Amniotic stem cell (primary cell): ENCODE data around the gene ZNF423.

Experiments
- DNase-seq: peaks from one replicate; lab custom pipeline; 2025; lab: John Stamatoyannopoulos, UW

ZNF423 gene

GRCh38 chr16:49491106-49491670, 364.7 kb downstream of the ZNF423 start:
- DNase-seq: no peak

GRCh38 chr16:49490321-49490705, 365.6 kb downstream of the ZNF423 start:
- no peak for DNase-seq

DNA sequence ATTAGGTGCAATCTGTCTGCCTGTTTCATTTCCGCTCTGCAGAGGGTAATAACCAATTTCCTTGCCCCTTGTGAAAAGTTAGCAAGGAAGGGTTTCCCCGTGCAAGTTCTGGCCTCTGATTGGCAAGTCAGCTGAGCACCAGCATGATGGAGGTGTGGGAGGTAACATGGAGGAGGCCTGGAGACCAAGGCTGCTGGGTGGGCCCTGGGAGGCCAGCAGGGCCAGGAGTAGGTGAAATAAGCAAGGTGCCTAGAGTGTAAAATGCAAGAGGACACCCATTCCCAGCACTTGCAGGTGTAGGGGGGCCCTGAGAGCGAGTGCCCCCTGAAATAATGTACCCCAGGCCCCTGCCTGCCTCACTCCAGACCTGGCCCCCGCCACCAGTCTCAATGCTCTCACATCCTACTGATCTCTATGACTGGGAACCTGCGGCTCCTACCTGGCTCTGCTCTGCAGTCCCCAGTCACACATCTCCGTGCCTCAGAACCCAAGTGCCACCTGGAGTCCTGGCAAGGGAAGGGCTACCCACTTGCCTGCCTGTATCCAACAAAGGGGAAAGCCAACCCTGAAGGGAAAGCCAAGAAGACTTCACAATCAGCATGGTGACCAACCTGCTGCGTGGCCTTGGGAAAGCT, 366.1 kb downstream of the ZNF423 start:
- no peak for DNase-seq

- no peak for DNase-seq
Measured at GRCh38 chr16:49488740-49489525, 367.0 kb downstream of the ZNF423 start.

- no peak for DNase-seq
Measured at GRCh38 chr16:49488336-49488735, 367.6 kb downstream of the ZNF423 start.

GRCh38 chr16:49487746-49488145, 368.2 kb downstream of the ZNF423 start:
- DNase-seq: no peak

DNA sequence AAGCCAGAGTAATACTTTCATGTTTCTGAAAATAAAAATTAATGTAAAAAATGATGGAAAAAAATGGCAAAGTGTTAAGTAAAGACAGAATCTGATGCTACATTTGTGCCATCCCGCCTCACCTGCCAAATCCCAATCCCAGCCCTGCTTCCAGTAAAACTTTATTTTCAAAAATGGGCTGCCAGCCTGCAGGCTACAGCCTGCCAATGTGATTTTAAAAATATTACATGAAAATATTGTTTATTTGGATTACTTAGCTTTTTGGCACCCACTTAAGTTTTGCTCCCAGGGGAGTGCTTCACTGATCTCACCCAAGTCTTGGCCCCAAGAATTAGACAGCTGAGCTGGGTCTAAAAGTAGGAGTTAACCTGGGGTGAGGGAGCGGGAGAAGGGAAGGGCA, 369.5 kb downstream of the ZNF423 start:
- DNase-seq: no peak

DNA sequence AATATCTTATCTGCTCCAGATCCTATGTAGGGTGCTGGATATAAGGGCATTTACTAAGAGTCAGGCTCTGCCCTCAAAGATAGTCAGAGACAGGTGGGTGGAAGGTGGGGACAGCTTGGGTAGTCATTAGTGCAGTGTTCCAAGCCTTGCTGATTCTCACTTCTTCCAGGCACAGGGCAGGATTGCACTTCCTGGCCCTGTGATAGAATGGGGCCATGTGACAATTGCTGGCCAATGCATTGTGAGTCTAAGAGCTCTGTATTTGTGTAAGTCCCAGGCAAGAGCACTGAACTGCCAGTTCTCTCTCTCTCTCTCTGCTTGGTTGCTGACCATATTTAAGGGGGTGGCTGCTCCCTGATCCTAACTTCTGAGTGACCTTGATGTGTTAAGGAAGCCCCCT, 370.2 kb downstream of the ZNF423 start:
- no peak for DNase-seq

DNA sequence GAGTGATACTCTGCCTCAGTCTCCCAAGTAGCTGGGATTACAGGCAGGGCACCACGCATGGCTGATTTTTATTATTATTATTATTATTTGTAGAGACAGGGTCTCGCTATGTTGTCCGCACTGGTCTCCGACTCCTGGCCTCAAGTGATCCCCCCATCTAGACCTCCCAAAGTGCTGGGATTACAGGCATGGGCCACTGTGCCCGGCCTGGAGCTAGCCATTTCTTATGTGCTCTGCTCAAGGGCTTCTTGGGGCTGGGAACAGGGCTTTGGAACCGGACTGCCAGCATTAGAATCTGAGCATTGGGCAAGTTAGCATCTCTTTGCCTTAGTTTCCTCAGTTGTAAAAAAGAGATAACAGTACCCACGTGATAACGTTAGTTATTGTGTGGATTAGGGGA, 371.0 kb downstream of the ZNF423 start:
- DNase-seq: no peak

- DNase-seq: no peak
Measured at GRCh38 chr16:49484451-49484849, 371.5 kb downstream of the ZNF423 start.

GRCh38 chr16:49483651-49484450, 372.1 kb downstream of the ZNF423 start:
- DNase-seq: no peak

GRCh38 chr16:49483251-49483650, 372.7 kb downstream of the ZNF423 start:
- no peak for DNase-seq

- no peak for DNase-seq
Measured at GRCh38 chr16:49482690-49483089, 373.2 kb downstream of the ZNF423 start.

DNA sequence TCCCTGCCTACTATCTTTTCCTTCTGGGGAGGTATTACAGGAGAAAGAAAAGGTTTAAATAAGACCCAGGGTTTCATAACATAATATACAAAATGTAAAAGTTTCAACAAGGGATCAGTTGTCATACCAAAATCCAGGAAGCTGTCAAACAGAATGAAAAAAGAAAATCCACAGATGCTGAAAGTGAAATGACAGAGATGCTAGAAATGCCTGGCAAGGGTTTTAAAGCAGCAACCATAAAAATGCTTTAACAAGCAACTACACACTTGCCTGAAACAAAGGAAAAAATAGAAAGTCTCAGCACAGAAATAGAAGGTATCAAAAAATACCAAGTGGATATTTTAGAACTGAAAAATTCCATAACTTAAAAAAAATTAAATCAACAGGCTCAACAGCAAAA, 377.3 kb downstream of the ZNF423 start:
- DNase-seq: no peak

- no peak for DNase-seq
Measured at GRCh38 chr16:49478107-49478506, 377.8 kb downstream of the ZNF423 start.

- DNase-seq: no peak
Measured at GRCh38 chr16:49477250-49477895, 378.5 kb downstream of the ZNF423 start.

GRCh38 chr16:49474741-49475140, 381.2 kb downstream of the ZNF423 start:
- DNase-seq: no peak

- no peak for DNase-seq
Measured at GRCh38 chr16:49473773-49474172, 382.1 kb downstream of the ZNF423 start.

- no peak for DNase-seq
Measured at GRCh38 chr16:49473131-49473530, 382.8 kb downstream of the ZNF423 start.

GRCh38 chr16:49472598-49472997, 383.3 kb downstream of the ZNF423 start:
- DNase-seq: no peak

DNA sequence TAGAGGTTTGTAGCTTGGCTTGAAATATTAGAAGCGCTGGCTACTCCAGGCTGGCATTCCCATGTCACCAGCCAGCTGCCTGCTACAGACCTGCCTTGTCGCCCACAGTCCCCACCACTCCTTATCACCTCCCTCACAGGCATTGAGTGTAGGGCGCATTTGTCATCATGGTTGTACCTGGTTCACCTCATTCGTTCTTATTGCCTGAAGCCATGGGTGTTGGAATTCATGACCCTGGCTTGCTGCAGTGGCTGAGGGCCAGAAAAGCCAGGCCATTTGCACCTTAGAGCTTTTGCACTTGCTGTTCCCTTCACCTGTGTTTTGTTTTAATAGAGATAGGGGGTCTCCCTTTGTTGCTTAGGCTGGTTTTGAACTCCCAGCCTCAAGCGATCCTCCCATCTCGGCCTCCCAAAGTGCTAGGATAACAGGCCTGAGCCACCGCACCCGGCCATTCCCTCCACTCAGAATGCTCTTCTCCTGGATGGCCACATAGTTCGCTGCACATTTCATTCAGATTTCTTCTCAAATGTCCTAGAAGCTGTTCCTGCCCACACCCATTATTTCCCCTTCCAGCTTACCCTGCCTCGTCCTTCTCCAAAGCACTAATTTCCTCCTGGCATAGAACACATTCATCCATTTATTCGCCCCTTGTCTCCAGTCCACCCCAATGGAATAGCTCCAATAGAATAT, 384.7 kb downstream of the ZNF423 start:
- DNase-seq: no peak
